IPS DF 19.7 (cell line): ENCODE results near the gene MTNR1A.
"Not testable (repeated sequence)": the region's sequence is repeated elsewhere in the genome, so short reads cannot be mapped to it uniquely, and the experiment has no call there.

Source experiments
- DNase-seq: peaks from one replicate; pipeline ENCODE4 v3.0.0-alpha.2; 2013; ENCODE audit warnings: low read depth, low spot score

Gene MTNR1A

DNA sequence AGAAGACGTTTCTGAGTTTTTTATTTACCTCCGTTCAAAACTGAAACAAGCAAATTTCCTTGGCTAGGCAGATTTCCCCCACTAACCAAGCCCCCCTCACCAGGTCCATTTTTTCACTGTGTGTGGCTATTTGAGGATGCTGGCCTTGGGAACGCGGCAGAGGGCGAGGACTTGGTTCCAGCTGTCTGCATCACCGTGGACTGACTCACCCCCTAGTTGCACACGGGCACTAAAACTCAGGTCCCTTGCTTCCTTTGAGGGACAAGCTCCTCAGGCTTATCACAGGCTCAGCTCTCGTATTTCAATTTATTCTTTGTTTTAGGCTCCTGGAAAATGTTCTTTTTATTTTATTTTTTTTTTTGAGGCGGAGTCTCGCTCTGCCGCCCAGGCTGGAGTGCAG, 8.4 kb upstream of the MTNR1A start:
- DNase-seq, result no peak

DNA sequence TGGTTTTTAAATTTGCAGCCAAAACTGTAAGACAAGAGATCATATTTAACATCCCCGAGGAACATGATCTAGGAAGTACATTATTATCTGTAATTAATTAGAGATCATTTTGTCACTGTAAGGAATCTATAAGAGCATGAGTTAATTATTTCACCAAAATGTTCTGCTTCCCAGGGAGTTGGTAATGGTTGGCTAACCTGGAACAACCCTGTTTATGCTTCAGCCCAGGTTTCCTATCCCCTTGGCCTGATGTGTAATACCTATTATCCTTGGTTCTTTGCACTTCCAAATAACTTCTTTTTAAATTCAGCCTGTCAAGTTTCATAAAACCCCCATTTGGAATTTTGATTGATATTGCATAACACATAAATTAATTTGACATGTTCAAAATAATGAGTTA, 6.4 kb upstream of the MTNR1A start:
- DNase-seq, result no peak

DNA sequence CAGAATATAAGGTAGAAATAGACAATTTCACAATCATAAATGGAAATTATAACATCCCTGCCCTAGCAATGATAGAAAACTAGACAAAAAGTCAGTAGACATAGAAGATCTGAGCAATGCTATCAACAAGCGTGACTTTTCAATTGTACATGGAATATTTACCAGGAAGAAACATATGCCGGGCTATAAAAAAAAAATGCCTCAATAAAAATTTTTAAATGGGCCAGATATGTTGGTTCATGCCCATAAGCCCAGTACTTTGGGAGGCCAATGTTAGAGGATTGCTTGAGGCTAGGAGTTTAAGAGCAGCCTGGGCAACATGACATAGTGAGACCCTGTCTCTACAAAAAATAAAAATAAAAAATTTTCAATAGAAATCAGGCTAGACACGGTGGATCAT, 5.3 kb upstream of the MTNR1A start:
- DNase-seq, result no peak

DNA sequence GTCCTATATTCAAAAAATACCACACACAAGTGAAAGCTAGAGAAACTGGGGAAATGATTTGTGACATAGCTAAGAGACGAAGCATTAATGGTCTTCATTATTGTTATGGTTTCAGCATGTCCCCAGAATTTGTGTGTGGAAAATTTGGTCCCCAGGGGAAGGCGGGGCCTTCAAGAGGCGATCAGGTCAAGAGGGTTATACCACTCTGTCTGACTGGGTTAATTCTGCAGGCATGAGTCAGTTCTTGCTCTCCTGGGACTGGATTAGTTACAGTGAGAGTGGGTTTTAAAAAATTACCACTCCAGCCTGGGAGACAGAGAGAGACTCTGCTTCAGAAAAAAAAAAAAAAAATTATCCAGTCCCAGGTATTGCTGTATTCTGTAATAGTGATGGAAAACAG, 2.1 kb upstream of the MTNR1A start:
- no peak for DNase-seq

DNA sequence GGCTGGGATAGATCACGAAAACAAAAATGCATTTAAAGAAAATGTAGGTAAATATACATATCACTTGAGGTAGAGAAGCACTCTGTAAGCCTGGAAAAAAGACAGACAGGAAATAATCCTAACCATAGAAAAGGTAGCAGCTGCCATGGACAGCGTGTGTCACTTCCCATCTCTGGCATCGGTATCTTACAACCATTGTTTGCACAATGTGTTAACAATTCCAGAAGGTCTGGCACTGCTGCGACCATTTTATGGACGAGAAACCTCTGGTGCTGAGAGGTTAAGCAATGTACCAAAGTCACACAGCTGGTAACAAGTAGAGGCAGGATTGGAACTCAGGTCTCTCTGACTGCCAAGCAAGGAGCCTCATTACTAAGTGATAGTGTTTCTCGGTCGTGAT, 1.7 kb upstream of the MTNR1A start:
- no peak for DNase-seq

DNA sequence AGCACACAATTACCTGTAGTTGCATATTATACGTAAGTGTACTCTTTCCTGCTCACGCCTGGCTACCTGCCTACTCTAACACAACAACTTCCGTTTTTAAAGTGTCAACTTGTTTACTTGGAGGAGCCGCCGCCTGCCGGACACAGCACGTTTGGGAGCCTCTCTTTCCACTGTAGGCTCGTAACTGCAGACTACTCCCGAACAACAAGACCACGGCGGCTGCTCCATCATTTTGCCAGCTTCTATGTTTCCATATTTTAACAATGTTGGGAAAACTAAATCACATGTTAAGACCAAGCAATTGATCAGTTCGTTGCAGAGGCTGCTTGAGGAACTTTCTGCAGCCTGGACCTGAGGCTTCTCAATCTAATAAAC, 841 bp downstream of the MTNR1A start:
- DNase-seq, result no peak

DNA sequence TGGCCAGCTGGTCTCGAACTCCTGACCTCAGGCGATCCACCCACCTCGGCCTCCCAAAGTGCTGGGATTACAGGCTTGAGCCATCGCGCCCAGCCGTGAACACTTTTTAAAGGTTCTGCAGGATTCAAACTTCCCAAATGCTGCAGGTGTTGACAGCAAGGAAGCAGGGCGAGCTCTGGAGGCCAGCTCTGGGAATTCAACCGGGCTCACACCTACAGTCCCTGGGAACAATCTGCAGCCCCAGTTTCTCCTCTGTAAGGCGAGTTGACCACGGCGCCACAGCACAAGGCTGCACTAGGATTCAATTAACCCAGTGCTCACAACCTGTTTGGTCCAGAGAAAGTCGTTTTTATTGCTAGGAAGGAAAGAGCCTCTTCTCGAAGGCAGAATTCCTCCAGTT, 1.6 kb downstream of the MTNR1A start:
- no peak for DNase-seq

DNA sequence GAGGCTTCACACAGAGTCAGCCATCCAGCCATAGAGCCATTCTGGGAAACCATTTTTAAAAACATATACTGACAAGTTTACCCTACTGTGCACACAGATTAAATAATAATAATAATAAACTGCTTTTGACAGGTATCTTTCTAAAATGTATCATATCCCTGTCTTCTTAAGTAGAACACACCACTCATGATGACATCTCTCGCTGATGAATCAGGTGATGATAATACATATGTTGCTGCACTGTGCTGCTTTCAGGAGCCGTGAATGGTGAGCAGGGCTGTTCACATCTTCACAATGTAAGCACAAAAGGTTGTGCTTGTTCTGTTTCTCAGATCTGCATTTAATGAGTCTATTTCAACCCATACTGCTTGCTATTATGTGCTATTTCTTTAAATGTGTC, 3.5 kb downstream of the MTNR1A start:
- DNase-seq, result no peak

DNA sequence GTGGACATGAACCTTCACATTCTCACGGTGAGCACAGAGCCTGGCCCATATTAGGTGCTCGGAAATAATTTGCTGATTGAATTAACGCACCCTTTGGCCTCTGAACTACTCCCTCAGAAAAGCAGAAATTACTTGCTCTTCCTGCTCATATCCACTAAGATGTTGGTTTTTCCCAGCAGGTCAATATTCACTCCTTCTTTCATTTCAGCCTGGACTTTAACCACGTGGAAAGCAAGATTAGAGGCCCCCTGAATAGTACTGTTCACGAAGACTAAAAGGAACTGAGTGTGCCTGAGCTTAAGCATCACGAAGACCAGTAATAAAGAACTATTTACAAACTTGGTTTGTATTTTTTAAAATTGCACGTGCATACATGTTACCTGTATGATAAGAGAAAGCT, 9.9 kb downstream of the MTNR1A start:
- no peak for DNase-seq

DNA sequence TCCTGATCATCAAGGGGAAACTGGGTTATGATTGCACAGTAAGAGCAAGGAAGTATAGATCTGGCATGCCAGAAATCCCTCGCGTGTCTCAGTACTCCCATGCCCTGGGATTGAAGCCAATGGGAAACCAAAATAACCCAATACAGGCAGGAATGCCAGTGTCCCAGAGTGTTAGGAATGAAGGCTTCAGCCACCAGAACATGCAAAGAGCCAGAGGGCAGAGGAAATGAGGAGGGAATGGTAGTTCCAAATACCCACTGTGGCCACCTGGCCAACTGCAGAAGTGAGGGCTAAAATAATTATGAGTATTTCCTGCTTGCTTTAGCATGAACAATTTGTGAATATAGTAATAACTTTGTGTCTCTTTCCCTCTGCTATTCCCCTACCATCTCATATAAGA, 12.2 kb downstream of the MTNR1A start:
- no peak for DNase-seq

DNA sequence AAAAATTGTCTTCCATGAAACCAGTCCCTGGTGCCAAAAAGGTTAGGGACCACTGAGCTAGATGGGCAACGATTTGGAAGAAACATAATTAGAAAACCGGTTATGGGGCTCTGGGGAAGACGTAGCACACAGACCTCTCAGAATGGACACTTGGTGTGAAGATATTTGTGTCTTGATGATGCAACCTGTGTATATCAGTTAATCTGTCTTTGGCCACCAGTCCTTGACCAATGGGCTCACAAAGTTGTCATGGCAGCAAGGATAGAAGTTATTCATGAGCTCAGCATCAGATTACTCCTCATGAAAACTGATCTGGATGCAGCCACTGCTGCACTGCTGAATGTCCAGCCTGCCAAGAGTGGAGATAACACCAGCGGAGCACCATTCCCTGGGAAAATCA, 13.6 kb downstream of the MTNR1A start:
- DNase-seq, result no peak

DNA sequence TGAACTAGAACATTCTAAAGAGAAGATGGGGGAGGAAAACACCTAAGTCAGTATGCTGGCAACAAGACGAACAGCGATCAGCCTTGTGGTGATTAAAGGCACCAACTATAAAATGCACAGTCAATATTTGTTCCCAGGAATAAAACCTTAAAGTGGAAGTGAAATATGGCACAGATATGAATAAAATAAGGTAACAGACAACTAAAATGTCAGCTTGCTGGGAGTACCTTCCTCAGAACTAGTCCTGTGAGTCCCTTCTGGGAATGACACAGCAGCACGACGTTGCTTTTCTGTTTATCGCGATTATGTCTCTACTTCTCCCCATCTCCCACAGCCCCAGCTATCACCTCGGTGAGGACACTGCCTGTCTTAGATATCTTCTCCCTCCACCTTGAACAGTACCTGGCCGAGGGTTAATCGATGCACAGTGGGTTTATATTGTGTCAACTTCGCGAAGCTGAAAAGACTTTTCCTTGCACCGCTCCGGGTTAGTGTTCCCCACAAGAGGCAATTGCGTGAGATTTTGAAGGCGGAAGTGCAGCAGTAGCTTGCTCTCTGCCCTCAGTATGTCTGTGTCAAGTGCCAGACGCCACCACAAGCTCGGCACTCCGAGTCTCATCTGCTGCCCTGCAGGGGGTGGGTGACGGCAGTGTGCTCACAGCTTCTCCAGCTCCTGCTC, 17.4 kb downstream of the MTNR1A start:
- DNase-seq, result no peak

DNA sequence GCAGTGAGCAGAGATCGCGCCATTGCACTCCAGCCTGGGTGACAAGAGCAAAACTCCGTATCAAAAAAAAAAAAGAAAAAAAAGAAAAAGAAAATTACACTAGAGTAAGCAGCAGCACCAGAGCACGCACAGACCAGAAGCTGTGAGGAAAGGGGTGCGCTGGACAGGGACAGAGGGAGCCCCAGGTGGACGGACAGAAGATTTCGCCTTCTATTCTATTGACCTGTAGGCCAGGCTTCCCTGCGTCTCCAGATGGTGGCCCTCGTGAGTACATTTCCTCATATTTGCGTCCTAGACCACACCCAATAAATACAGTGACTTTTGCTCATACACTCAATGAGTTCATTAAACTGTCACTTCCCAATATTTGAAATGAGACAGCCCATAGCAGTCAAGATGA, 19.1 kb downstream of the MTNR1A start:
- DNase-seq, result no peak

DNA sequence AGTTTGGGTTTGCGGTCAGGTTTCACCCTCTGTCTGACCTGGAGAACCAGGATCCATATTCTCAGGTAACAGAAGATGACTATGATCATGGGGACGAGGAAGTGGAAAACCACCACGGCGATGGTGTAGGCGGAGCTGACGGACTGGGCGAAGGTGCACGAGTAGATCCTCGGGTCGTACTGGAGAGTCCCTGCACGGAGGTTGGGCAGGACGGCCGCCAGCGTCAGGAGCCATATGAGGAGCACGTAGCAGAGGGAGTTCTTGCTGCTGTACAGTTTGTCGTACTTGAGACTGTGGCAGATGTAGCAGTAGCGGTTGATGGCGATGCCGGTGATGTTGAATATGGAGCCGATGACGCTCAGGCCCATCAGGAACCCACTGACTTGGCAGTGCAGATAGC, 21.3 kb downstream of the MTNR1A start:
- no peak for DNase-seq

DNA sequence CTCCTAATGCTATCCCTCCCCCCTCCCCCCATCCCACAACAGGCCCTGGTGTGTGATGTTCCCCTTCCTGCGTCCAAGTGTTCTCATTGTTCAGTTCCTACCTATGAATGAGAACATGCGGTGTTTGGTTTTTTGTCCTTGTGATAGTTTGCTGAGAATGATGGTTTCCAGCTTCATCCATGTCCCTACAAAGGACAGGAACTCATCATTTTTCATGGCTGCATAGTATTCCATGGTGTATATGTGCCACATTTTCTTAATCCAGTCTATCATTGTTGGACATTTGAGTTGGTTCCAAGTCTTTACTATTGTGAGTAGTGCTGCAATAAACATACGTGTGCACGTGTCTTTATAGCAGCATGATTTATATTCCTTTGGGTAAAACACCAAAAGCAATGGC, 31.4 kb downstream of the MTNR1A start:
- not testable (repeated sequence) for DNase-seq

DNA sequence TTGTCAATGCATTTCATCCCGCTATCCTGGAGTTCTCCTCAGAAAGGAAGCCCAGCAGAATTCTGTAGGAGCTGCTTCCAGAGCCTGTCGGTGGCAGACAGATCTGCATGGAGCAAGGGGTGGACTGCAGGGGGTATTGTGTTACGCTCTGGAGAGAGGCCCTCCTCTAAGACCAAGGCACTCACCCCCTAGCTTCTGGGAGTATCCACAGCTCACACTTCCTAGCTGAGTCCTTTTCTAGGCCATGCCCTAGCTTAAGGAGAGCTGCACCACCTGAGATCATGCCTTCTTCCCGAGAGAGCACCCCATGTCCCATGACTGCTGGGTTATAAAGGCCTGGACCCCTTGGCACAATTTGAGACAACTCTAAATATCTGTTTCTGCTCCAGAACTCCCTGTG, 39.1 kb downstream of the MTNR1A start:
- DNase-seq, result no peak

DNA sequence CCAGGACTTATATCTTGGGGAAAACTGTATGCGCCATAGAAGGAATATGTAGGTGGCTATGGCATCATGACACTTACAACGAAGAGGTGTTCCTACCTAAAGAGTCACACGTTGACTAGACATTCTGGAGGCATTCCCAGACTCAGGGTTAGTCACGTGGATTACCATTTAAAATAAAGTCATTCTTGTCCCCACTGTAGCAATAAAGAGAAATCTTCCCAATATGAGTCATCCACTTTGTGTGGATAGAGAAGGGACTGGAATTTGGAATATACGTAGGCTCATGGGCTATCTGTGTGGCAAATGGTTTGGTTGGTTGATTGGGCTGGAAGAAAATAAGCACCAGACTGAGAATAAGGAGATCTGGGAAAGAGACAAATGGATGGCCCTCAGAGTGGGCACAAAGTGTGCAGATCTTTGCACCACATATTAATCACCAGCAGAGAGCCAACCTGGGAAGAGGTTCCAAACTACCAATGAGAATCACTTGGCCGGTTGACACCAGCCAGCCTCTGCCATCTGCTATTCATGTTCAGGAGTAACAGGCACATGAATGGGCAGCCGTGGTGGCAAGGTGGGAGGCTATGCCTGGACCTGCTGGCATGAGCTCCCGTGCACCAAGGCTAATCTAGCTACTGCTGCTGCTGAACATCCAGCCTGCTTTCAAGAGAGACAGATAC, 41.0 kb downstream of the MTNR1A start:
- no peak for DNase-seq

DNA sequence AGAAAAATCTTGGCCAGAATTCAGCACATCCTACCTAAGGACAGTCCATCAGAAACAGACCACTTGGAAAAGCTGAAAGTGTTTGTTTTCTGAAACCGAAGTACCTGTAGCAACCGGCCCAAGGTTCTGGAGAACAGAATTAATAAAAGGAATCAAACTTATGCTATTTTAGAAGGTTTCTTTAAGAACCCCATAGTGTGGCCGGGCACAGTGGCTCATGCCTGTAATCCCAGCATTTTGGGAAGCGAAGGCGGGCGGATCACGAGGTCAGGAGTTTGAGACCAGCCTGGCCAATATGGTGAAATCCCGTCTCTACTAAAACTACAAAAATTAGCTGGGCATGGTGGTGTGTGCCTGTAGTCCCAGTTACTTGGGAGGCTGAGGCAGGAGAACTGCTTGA, 50.6 kb downstream of the MTNR1A start:
- not testable (repeated sequence) for DNase-seq

DNA sequence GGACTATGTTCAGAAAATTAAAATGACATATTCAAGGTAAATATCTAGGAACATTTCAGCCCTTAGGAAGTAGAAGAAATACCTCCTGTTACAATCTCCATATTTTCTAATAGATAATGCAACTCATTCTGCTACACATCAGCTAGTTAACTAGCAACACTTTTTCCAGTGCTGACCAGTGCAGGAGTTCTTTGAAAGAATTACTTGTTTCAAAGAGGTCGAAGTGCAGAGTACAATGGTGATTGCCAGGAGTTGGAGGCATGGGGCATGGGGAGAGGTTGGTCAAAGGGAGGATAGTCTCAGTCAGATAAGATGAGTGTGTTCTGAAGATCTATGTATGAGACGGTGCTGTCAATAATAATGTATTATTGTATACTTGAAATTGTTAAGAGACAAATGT, 53.1 kb downstream of the MTNR1A start:
- DNase-seq, result no peak

DNA sequence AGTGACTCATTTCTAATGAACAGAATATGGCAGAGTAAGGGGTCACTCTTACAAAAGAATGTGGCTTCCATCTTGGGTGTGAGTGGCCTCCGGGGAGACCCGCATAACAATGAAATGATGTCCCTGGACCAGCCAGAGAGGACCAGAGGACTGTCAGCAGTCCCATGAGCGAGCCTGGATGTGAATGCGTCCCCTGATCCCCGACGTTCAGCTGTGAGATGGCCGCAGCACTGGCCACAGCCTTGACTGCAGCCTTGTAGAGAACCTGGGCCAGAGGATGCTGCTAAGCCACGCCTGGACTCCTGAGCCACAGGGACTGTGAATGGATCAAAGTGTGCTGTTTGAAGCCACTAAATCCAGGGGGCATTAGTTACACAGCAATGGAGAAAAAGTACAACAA, 53.8 kb downstream of the MTNR1A start:
- no peak for DNase-seq

DNA sequence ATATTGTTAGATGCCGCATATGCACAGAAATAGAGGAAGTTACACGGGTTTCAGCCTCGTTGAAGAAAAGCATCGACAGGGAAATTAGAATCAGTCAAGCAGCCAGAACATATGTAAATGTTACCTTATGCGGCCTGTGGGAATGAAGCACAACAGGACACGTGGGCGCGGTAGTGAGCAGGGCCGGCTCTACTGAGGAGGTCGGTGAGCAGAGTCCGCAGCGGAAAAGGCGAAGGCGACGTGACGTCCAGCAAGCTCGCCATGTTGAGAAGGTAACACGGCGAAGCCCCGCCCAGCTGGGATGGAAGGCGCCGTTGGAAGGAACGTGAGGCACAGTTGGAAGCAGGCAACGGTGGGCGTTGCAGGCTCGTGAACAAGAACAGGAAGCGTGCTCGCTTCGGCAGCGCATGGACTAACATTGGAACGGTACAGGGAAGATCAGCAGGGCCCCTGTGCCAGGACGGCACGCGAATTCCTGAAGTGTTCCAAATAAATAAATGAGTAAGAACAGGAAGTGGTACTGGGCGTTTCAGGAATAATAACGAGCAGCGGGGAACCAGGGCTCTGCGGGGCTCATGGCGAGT, 54.6 kb downstream of the MTNR1A start:
- no peak for DNase-seq

DNA sequence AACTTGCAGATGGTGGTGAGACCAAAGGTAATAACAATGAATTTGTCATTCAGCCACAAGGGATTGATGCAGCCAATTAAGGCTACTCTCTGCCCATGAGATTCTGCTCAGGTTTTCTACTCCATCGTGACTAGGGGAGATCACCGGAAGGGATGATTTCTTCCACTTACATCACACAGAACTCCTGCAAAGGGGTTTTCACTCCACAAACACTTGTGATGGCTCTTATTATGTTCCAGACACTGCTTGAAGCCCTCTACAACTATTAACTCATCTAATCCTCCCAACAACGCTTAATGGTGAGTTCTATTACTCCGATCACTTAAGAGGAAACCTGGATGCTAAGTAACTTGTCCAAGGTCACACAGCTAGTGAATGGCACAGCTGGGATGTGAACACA, 55.9 kb downstream of the MTNR1A start:
- no peak for DNase-seq

DNA sequence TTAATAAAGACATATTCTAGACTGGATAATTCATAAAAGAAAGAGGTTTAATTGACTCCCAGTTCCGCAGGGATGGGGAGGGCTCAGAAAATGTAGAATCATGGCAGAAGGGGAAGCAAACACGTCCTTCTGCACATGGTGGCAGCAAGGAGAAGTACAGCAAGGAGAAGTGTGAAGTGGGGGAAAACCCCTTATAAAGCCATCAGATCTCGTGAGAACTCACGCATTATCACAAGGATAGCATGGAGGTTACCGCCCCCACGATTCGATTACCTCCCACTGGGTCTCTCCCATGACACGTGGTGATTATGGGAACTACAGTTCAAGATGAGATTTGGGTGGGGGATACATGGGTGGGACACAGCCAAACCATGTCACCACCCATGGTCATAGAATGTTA, 58.3 kb downstream of the MTNR1A start:
- no peak for DNase-seq

DNA sequence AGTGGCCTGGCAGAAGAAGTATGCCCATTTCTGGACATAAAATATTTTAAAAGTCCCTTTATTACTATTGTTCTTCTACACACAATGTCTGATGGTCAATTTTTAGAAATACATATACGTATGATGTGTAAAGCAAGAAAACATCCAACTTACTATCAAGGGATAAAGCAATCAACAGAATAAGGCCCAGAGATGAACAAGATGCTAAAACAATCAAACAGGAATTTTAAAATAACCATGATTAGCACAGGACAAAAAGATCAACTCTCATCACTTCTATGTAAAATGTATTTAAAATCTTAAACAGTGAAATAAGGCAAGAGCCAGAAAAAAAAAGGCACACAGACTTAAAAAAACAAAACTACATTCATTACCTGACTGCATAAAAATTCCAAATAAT, 60.9 kb downstream of the MTNR1A start:
- no peak for DNase-seq
